ENCODE measurements around the gene ARSG. TPM values are rescaled to one million over a fixed set of nuclear protein-coding genes. Genes with fewer than 3 reads are reported as not detected.
"Not testable (repeated sequence)": the region's sequence is repeated elsewhere in the genome, so short reads cannot be mapped to it uniquely, and the experiment has no call there.

Gene ARSG
- total RNA-seq, 2 donors from 2014 or later, result 0.24 to 0.79 TPM

GRCh38 chr17:68248891-68249290 is 42.4 kb upstream of the ARSG start:
- intact Hi-C loops (cut with DNase I), result no loop called here
- no peaks in the 10 kb centered on the region for H3K27me3 ChIP-seq
- no peaks in the 10 kb centered on the region for H3K4me1 ChIP-seq
- peak overlapping the region in 1 of 2 donors; percentile 91 for H3K9ac ChIP-seq (ENCODE audit: low read depth in 2 of 2, low read length in 2 of 2)
- peak overlapping the region; percentile 97 for H3K27ac ChIP-seq
- TF ChIP-seq, protein P1, sequence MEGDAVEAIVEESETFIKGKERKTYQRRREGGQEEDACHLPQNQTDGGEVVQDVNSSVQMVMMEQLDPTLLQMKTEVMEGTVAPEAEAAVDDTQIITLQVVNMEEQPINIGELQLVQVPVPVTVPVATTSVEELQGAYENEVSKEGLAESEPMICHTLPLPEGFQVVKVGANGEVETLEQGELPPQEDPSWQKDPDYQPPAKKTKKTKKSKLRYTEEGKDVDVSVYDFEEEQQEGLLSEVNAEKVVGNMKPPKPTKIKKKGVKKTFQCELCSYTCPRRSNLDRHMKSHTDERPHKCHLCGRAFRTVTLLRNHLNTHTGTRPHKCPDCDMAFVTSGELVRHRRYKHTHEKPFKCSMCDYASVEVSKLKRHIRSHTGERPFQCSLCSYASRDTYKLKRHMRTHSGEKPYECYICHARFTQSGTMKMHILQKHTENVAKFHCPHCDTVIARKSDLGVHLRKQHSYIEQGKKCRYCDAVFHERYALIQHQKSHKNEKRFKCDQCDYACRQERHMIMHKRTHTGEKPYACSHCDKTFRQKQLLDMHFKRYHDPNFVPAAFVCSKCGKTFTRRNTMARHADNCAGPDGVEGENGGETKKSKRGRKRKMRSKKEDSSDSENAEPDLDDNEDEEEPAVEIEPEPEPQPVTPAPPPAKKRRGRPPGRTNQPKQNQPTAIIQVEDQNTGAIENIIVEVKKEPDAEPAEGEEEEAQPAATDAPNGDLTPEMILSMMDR (IDR thresholded peaks at IDR 0.05), result no peak
- H3K4me3 ChIP-seq, result no peak overlapping the region
- DNase-seq, result no peak
- no peaks in the 10 kb centered on the region for H3K9me3 ChIP-seq
- no peaks in the 10 kb centered on the region for H3K36me3 ChIP-seq

DNA sequence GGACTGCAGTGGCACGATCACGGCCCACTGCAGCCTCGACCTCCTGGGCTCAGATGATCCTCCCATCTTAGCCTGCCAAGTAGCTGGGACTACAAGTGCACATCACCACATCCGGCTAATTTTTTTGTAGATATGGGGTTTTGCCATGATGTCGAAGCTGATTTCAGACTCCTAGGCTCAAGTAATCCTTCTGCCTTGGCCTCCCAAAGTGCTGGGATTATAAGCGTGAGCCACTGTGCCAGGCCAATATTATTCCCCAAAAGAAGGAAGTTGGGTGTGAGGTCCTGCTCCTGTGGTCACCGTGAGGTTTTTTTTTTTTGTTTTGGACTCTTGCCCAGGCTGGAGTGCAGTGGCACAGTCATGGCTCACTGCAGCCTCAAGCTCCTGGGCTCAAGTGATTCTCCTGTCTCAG is 41.9 kb upstream of the ARSG start:
- Histone ChIP-seq H3K9me3 (no peaks in the 10 kb centered on the region), H3K36me3 (no peaks in the 10 kb centered on the region), H3K27me3 (no peaks in the 10 kb centered on the region), H3K4me1 (no peaks in the 10 kb centered on the region), H3K9ac (ENCODE audit: low read depth in 2 of 2, low read length in 2 of 2) (no peak overlapping the region), H3K27ac (peak overlapping the region; percentile 97), H3K4me3 (no peak overlapping the region)
- DNase-seq, result no peak
- TF ChIP-seq, protein P1 (IDR thresholded peaks at IDR 0.05), result no peak
- intact Hi-C loops (cut with DNase I), result no loop called here

DNA sequence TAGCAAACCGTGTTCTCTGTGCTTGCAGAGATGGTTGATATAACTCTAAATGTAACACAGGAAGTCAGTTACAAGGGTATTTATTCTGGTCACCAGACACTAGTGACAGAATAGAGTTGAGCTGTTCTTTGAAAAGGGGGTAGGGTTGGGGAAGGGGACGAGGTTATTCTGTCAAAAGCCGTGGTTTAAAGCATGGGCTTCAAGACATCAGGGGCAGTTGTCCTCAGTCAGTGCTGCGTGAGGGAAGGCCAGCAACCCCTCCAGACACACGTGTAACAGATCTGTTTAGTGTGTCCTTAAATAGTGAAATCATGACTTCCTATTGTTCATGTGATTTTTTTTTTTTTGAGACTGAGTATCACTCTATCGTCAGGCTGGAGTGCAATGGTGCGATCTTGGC is 37.9 kb upstream of the ARSG start:
- H3K36me3 ChIP-seq; intact Hi-C loops (cut with DNase I); H3K4me3 ChIP-seq; H3K9me3 ChIP-seq; DNase-seq; H3K27ac ChIP-seq; H3K4me1 ChIP-seq; H3K27me3 ChIP-seq: not testable (repeated sequence)
- peak overlapping the region in 1 of 2 donors; percentile 12 for H3K9ac ChIP-seq (ENCODE audit: low read depth in 2 of 2, low read length in 2 of 2)

DNA sequence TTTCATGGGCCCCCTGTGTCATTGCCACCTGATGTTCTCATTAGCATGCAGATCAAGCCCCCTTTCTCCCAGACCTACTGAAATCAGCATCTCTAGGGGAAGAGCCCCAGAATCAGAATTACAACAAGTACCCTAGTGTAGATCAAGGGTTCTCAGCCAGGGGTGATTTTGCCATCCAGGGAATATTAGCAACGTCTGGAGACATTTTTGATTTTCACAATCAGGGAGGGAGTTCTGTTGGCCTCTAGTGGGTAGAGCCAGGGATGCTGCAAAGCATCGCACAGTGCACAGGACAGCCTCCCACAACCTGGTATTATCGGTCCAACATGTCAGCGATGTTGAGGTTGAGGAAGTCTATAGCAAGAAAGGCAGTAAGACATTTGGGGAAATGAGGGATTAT is 36.1 kb upstream of the ARSG start:
- no peaks in the 10 kb centered on the region for H3K4me1 ChIP-seq
- intact Hi-C loops (cut with DNase I), result no loop called here
- no peaks in the 10 kb centered on the region for H3K27me3 ChIP-seq
- TF ChIP-seq, protein P1 (IDR thresholded peaks at IDR 0.05), result no peak
- no peaks in the 10 kb centered on the region for H3K9me3 ChIP-seq
- H3K4me3 ChIP-seq, result no peak overlapping the region
- DNase-seq, result no peak
- no peak overlapping the region for H3K27ac ChIP-seq
- no peak overlapping the region for H3K9ac ChIP-seq (ENCODE audit: low read depth in 2 of 2, low read length in 2 of 2)
- H3K36me3 ChIP-seq, result no peaks in the 10 kb centered on the region

GRCh38 chr17:68255731-68256538 is 35.4 kb upstream of the ARSG start:
- H3K27me3 ChIP-seq, result no peaks in the 10 kb centered on the region
- no peaks in the 10 kb centered on the region for H3K36me3 ChIP-seq
- H3K27ac ChIP-seq, result no peak overlapping the region
- DNase-seq, result no peak
- intact Hi-C loops (cut with DNase I), result no loop called here
- H3K4me3 ChIP-seq, result no peak overlapping the region
- H3K9me3 ChIP-seq, result no peaks in the 10 kb centered on the region
- no peak overlapping the region for H3K9ac ChIP-seq (ENCODE audit: low read depth in 2 of 2, low read length in 2 of 2)
- TF ChIP-seq, protein P1 (IDR thresholded peaks at IDR 0.05), result no peak
- no peaks in the 10 kb centered on the region for H3K4me1 ChIP-seq

DNA sequence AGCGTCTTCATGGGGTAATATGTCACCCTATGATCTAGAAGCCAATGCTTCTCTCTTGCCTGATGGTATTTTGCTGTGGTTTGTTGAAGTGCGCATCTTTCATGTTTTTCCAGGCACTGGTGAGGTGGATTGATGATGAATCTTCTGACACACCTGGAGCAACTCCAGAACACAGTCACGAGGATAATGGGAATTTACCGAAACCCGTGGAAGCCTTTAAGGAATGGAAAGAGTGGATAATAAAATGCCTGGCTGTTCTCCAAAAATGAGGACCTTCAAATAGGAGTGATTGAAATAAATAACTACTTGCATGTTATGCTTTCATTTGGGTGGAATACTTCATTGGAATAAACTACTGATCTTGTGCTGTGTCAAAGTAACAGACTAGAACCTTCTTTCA is 34.6 kb upstream of the ARSG start:
- H3K36me3 ChIP-seq; intact Hi-C loops (cut with DNase I); DNase-seq; H3K27me3 ChIP-seq; H3K4me3 ChIP-seq; H3K27ac ChIP-seq; H3K4me1 ChIP-seq; H3K9me3 ChIP-seq; H3K9ac ChIP-seq (ENCODE audit: low read depth in 2 of 2, low read length in 2 of 2): not testable (repeated sequence)

Measured in colonic mucosa (tissue), 4 donors.